MM.1S (cell line): ENCODE results near the gene COL27A1.

ENCODE experiments used
- DNase-seq: peaks from one replicate; pipeline ENCODE4 v3.0.0-alpha.2; 2015
- H2AFZ ChIP-seq: fragments of 300-600 bp; sonication (generic); 2 replicates; pipeline ENCODE4 v1.6.0; 2016; ENCODE audit warnings: antibody characterized with exemption, low read length
- H3F3A ChIP-seq: fragments of 300-600 bp; sonication (generic); 2 replicates; pipeline ENCODE4 v1.6.1; 2016; ENCODE audit warnings: mild to moderate bottlenecking, antibody characterized with exemption, low read length, moderate library complexity, mixed read lengths; ENCODE audit not compliant: insufficient read depth
- H3K27ac ChIP-seq: fragments of 300-600 bp; sonication (generic); 2 replicates; pipeline ENCODE4 v1.5.1; 2016; ENCODE audit warnings: mild to moderate bottlenecking, low read length
- H3K27me3 ChIP-seq: fragments of 300-600 bp; sonication (generic); replicated peaks from 2 replicates; pipeline ENCODE4 v1.6.0; 2016; ENCODE audit warnings: low read length; ENCODE audit not compliant: insufficient read depth
- H3K36me3 ChIP-seq: fragments of 300-600 bp; sonication (generic); replicated peaks from 2 replicates; pipeline ENCODE4 v1.6.1; 2016; ENCODE audit warnings: mild to moderate bottlenecking, low read length, mixed read lengths; ENCODE audit not compliant: insufficient read depth
- H3K4me1 ChIP-seq: fragments of 300-600 bp; sonication (generic); 2 replicates; pipeline ENCODE4 v1.6.1; 2016; ENCODE audit warnings: low read length, mixed read lengths
- H3K4me2 ChIP-seq: fragments of 300-600 bp; sonication (generic); 2 replicates; pipeline ENCODE4 v1.6.0; 2016; ENCODE audit warnings: low read depth, low read length
- H3K4me3 ChIP-seq: fragments of 300-600 bp; sonication (generic); 2 replicates; pipeline ENCODE4 v1.5.1; 2016; ENCODE audit warnings: low read length, mixed read lengths
- H3K79me2 ChIP-seq: fragments of 300-600 bp; sonication (generic); 2 replicates; pipeline ENCODE4 v1.6.1; 2016; ENCODE audit warnings: mixed run types, low read length, mixed read lengths
- H3K9ac ChIP-seq: fragments of 300-600 bp; sonication (generic); 2 replicates; pipeline ENCODE4 v1.6.1; 2016; ENCODE audit warnings: low read length, mixed read lengths
- H3K9me2 ChIP-seq: fragments of 300-600 bp; sonication (generic); replicated peaks from 2 replicates; pipeline ENCODE4 v1.6.1; 2016; ENCODE audit warnings: mild to moderate bottlenecking, low read length, mixed read lengths; ENCODE audit not compliant: insufficient read depth
- H3K9me3 ChIP-seq: fragments of 300-600 bp; sonication (generic); replicated peaks from 2 replicates; pipeline ENCODE4 v1.6.1; 2016; ENCODE audit warnings: mild to moderate bottlenecking, low read length, mixed read lengths; ENCODE audit not compliant: insufficient read depth
- H4K20me1 ChIP-seq: fragments of 300-600 bp; sonication (generic); 2 replicates; pipeline ENCODE4 v1.6.1; 2016; ENCODE audit warnings: mild to moderate bottlenecking, low read length, moderate library complexity, mixed read lengths; ENCODE audit not compliant: insufficient read depth
- EZH2 ChIP-seq: fragments of 300-600 bp; sonication (generic); optimal IDR thresholded peaks from 2 replicates; pipeline ENCODE3; 2017; ENCODE audit warnings: low read depth, mild to moderate bottlenecking, antibody characterized with exemption, low read length, mixed read lengths
- EZH2phosphoT487 ChIP-seq: fragments of 300-600 bp; sonication (generic); IDR thresholded peaks from 2 replicates; pipeline ENCODE4 v1.6.1; 2018; ENCODE audit warnings: antibody characterized with exemption, low read length
- TF ChIP-seq, protein P1 (sequence below): fragments of 300-600 bp; sonication (generic); IDR thresholded peaks from 2 replicates; pipeline ENCODE4 v1.5.1; 2016; ENCODE audit warnings: antibody characterized with exemption, low read length, mixed read lengths

The COL27A1 gene

DNA sequence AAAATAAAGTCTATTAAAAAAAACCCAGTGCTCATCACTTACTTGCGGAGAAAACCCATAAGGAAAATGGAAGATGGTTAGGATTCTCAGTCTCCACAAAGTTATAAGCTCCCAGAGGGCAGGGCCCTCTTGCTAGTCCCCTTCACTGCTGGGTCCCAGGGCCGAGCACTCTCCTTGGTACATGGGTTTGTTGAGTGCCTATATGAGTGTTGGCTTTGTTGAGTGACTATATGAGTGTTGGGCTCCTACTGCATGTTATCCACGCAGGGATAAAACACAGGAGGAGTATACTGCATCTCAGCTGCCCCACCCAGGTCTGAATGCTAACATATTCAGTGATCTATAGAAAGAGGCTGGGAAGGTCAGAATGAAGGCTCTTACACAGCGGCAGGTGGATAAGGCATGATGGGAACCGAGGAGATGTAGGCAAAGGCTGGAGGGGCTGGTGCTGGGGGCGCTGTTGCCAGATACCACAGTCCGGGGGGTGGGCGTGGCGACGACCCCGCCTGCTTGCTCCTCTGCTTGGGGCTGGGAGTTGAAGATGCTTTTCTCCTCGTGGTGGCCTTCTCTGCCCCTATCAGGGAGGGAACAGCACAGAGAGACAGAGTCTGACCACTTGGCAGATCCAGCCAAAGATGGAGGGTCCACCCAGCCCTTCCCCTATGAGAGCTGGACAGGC is 186.0 kb downstream of the COL27A1 start:
- H3F3A ChIP-seq, result no peaks in the 10 kb centered on the region; the same call in 1 of the 2 replicates
- H3K79me2 ChIP-seq, result no peaks in the 10 kb centered on the region
- H3K4me2 ChIP-seq, result no peak overlapping the region
- H2AFZ ChIP-seq, result no peak overlapping the region
- no peaks in the 10 kb centered on the region for H4K20me1 ChIP-seq
- TF ChIP-seq, protein P1, sequence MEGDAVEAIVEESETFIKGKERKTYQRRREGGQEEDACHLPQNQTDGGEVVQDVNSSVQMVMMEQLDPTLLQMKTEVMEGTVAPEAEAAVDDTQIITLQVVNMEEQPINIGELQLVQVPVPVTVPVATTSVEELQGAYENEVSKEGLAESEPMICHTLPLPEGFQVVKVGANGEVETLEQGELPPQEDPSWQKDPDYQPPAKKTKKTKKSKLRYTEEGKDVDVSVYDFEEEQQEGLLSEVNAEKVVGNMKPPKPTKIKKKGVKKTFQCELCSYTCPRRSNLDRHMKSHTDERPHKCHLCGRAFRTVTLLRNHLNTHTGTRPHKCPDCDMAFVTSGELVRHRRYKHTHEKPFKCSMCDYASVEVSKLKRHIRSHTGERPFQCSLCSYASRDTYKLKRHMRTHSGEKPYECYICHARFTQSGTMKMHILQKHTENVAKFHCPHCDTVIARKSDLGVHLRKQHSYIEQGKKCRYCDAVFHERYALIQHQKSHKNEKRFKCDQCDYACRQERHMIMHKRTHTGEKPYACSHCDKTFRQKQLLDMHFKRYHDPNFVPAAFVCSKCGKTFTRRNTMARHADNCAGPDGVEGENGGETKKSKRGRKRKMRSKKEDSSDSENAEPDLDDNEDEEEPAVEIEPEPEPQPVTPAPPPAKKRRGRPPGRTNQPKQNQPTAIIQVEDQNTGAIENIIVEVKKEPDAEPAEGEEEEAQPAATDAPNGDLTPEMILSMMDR, result no peak
- no peak for TF ChIP-seq EZH2phosphoT487
- no peak for TF ChIP-seq EZH2
- H3K27ac ChIP-seq, result no peak overlapping the region
- no peaks in the 10 kb centered on the region for H3K4me1 ChIP-seq
- H3K9me2 ChIP-seq, result no peaks in the 10 kb centered on the region
- peaks cover 33% of the 10 kb centered on the region for H3K36me3 ChIP-seq
- H3K9ac ChIP-seq, result no peak overlapping the region
- no peaks in the 10 kb centered on the region for H3K27me3 ChIP-seq
- H3K4me3 ChIP-seq, result no peak overlapping the region
- H3K9me3 ChIP-seq, result no peaks in the 10 kb centered on the region
- DNase-seq, result no peak

- Histone ChIP-seq H4K20me1 (no peaks in the 10 kb centered on the region), H3K9me3 (no peaks in the 10 kb centered on the region), H3K9me2 (no peaks in the 10 kb centered on the region), H3K36me3 (peaks cover 29% of the 10 kb centered on the region), H3K4me2 (no peak overlapping the region), H3K27me3 (no peaks in the 10 kb centered on the region), H3K79me2 (no peaks in the 10 kb centered on the region), H3F3A (no peaks in the 10 kb centered on the region; the same call in 1 of the 2 replicates), H2AFZ (no peak overlapping the region), H3K4me1 (no peaks in the 10 kb centered on the region), H3K27ac (no peak overlapping the region), H3K9ac (no peak overlapping the region), H3K4me3 (no peak overlapping the region)
- TF ChIP-seq EZH2phosphoT487, result no peak
- no peak for DNase-seq
Observed at GRCh38 chr9:114341991-114342390, 186.7 kb downstream of the COL27A1 start.

GRCh38 chr9:114342755-114343440 is 187.6 kb downstream of the COL27A1 start:
- Histone ChIP-seq H3K9me2 (no peaks in the 10 kb centered on the region), H3K4me2 (no peak overlapping the region), H3K27me3 (no peaks in the 10 kb centered on the region), H3K4me1 (no peaks in the 10 kb centered on the region), H3K27ac (no peak overlapping the region), H3K9ac (no peak overlapping the region), H3K36me3 (peaks cover 30% of the 10 kb centered on the region), H3K9me3 (no peaks in the 10 kb centered on the region), H3F3A (no peaks in the 10 kb centered on the region; the same call in 1 of the 2 replicates), H2AFZ (no peak overlapping the region), H3K79me2 (no peaks in the 10 kb centered on the region), H4K20me1 (no peaks in the 10 kb centered on the region), H3K4me3 (no peak overlapping the region)
- DNase-seq, result no peak
- TF ChIP-seq EZH2phosphoT487 (no peak), EZH2 (no peak)
- TF ChIP-seq, protein P1, result no peak
